Astrocyte (in vitro differentiated cells and primary cell): ENCODE measurements around the gene IL13. TPM values are rescaled to one million over a fixed set of nuclear protein-coding genes. Genes with fewer than 3 reads are reported as not detected.
"Not testable (repeated sequence)": the region's sequence is repeated elsewhere in the genome, so short reads cannot be mapped to it uniquely, and the experiment has no call there.

Experiments
- DNase-seq: peaks from one replicate; pipeline ENCODE4 v3.0.0-alpha.2; 2010; ENCODE audit warnings: low read depth
- FAIRE-seq: peaks from 2 replicates; lab custom pipeline; 2011; peaks lifted over from hg19 to GRCh38; lab: Jason Lieb, UNC
- H2AFZ ChIP-seq: 2 replicates; pipeline ENCODE4 v1.6.0; 2012; ENCODE audit warnings: low read depth, low read length, inconsistent platforms
- H3K27ac ChIP-seq: 2 replicates; pipeline ENCODE4 v1.5.1; 2011; ENCODE audit warnings: low read depth, low read length, inconsistent platforms
- H3K27me3 ChIP-seq: 2 replicates; pipeline ENCODE4 v1.6.0; 2011; ENCODE audit warnings: low read length, inconsistent platforms; ENCODE audit not compliant: insufficient read depth
- H3K36me3 ChIP-seq: 2 replicates; pipeline ENCODE4 v1.5.1; 2011; ENCODE audit warnings: low read length, inconsistent platforms; ENCODE audit not compliant: insufficient read depth
- H3K4me1 ChIP-seq: 2 replicates; pipeline ENCODE4 v1.5.1; 2011; ENCODE audit warnings: low read length, inconsistent platforms; ENCODE audit not compliant: insufficient read depth
- H3K4me2 ChIP-seq: 2 replicates; pipeline ENCODE4 v1.6.0; 2012; ENCODE audit warnings: low read length, inconsistent platforms
- H3K4me3 ChIP-seq: 2 replicates; pipeline ENCODE4 v1.5.1; 2011; ENCODE audit warnings: low read depth, mild to moderate bottlenecking, low read length, inconsistent platforms; ENCODE audit not compliant: insufficient read depth
- H3K79me2 ChIP-seq: 2 replicates; pipeline ENCODE4 v1.6.0; 2012; ENCODE audit warnings: mild to moderate bottlenecking, low read length, inconsistent platforms; ENCODE audit not compliant: insufficient read depth
- H3K9ac ChIP-seq: 2 replicates; pipeline ENCODE4 v1.6.0; 2012; ENCODE audit warnings: mild to moderate bottlenecking, low read length, inconsistent platforms
- H3K9me3 ChIP-seq: 2 replicates; pipeline ENCODE4 v1.5.1; 2012; ENCODE audit warnings: low read depth, mild to moderate bottlenecking, low read length, inconsistent platforms; ENCODE audit not compliant: insufficient read depth
- H4K20me1 ChIP-seq: 2 replicates; pipeline ENCODE4 v1.6.0; 2012; ENCODE audit warnings: low read length, inconsistent platforms; ENCODE audit not compliant: insufficient read depth
- H3K27ac Mint-ChIP-seq: one replicate; pipeline ENCODE4 v1.8.0; 2021; ENCODE audit warnings: mild to moderate bottlenecking, mixed read lengths; ENCODE audit not compliant: unreplicated experiment
- H3K27me3 Mint-ChIP-seq: one replicate; pipeline ENCODE4 v1.8.0; 2021; ENCODE audit warnings: low read depth, mixed read lengths; ENCODE audit not compliant: unreplicated experiment
- H3K36me3 Mint-ChIP-seq: one replicate; pipeline ENCODE4 v1.8.0; 2021; ENCODE audit warnings: low read depth, mixed read lengths; ENCODE audit not compliant: unreplicated experiment
- H3K4me1 Mint-ChIP-seq: one replicate; pipeline ENCODE4 v1.8.0; 2021; ENCODE audit warnings: low read depth, mixed read lengths; ENCODE audit not compliant: unreplicated experiment
- H3K4me3 Mint-ChIP-seq: one replicate; pipeline ENCODE4 v1.8.0; 2021; ENCODE audit warnings: mild to moderate bottlenecking, moderate library complexity, mixed read lengths; ENCODE audit not compliant: unreplicated experiment
- H3K9me3 Mint-ChIP-seq: one replicate; pipeline ENCODE4 v1.8.0; 2021; ENCODE audit warnings: mild to moderate bottlenecking, mixed read lengths; ENCODE audit not compliant: unreplicated experiment
- EZH2 ChIP-seq: IDR thresholded peaks from 2 replicates; pipeline ENCODE4 v1.6.1; 2012; ENCODE audit warnings: mild to moderate bottlenecking, low read length, inconsistent platforms; ENCODE audit not compliant: insufficient read depth
- total RNA-seq: library from RNA; stranded (reverse); gene quantifications from 2 replicates; pipeline ENCODE4 v1.2.1, GENCODE V29; 2021
- TF ChIP-seq, protein P1 (sequence below): IDR thresholded peaks from 2 replicates; pipeline ENCODE4 v1.5.1; 2011; ENCODE audit warnings: low read depth, mild to moderate bottlenecking, inconsistent platforms, low read length, moderate library complexity; ENCODE audit not compliant: insufficient read depth

IL13 gene
- total RNA-seq, 1 donor from 2014 or later: not detected

DNA sequence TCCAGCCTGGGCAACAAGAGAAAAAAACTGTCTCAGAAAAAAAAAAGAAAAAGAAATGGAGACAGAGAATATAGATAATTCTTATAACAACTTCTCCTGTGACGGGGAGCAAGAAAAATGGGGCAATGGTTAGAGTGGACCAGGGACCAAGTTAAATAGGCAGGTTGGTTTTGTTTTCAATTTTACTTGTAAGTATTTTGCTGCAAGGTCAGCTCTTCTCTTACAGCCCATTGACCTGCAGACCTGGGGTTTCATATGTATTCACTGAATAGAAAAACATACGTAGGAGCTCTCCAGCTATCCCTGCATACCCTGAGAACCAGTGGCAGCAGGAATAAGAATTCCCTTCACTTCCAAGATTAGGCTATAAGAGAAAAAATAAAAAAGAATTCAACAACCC, 29.2 kb upstream of the IL13 start:
- H3K4me3 ChIP-seq: no peak overlapping the region
- H3K4me2 ChIP-seq: no peak overlapping the region
- FAIRE-seq (no peak), DNase-seq (no peak)
- H3K27ac Mint-ChIP-seq: no peak overlapping the region
- H3K9ac ChIP-seq: no peak overlapping the region
- no peaks in the 10 kb centered on the region for H3K9me3 ChIP-seq
- peaks cover 2% of the 10 kb centered on the region for H3K36me3 ChIP-seq
- peaks cover 4% of the 10 kb centered on the region for H3K36me3 Mint-ChIP-seq
- no peaks in the 10 kb centered on the region for H3K79me2 ChIP-seq
- peaks cover 2% of the 10 kb centered on the region for H3K9me3 Mint-ChIP-seq
- H3K4me1 Mint-ChIP-seq: peaks cover 2% of the 10 kb centered on the region
- H2AFZ ChIP-seq: no peak overlapping the region
- H3K4me3 Mint-ChIP-seq: no peak overlapping the region
- no peaks in the 10 kb centered on the region for H3K27me3 ChIP-seq
- H3K27me3 Mint-ChIP-seq: no peaks in the 10 kb centered on the region
- TF ChIP-seq, protein P1, sequence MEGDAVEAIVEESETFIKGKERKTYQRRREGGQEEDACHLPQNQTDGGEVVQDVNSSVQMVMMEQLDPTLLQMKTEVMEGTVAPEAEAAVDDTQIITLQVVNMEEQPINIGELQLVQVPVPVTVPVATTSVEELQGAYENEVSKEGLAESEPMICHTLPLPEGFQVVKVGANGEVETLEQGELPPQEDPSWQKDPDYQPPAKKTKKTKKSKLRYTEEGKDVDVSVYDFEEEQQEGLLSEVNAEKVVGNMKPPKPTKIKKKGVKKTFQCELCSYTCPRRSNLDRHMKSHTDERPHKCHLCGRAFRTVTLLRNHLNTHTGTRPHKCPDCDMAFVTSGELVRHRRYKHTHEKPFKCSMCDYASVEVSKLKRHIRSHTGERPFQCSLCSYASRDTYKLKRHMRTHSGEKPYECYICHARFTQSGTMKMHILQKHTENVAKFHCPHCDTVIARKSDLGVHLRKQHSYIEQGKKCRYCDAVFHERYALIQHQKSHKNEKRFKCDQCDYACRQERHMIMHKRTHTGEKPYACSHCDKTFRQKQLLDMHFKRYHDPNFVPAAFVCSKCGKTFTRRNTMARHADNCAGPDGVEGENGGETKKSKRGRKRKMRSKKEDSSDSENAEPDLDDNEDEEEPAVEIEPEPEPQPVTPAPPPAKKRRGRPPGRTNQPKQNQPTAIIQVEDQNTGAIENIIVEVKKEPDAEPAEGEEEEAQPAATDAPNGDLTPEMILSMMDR: no peak
- no peak for TF ChIP-seq EZH2
- H3K27ac ChIP-seq: no peak overlapping the region
- H4K20me1 ChIP-seq: no peaks in the 10 kb centered on the region
- no peaks in the 10 kb centered on the region for H3K4me1 ChIP-seq

DNA sequence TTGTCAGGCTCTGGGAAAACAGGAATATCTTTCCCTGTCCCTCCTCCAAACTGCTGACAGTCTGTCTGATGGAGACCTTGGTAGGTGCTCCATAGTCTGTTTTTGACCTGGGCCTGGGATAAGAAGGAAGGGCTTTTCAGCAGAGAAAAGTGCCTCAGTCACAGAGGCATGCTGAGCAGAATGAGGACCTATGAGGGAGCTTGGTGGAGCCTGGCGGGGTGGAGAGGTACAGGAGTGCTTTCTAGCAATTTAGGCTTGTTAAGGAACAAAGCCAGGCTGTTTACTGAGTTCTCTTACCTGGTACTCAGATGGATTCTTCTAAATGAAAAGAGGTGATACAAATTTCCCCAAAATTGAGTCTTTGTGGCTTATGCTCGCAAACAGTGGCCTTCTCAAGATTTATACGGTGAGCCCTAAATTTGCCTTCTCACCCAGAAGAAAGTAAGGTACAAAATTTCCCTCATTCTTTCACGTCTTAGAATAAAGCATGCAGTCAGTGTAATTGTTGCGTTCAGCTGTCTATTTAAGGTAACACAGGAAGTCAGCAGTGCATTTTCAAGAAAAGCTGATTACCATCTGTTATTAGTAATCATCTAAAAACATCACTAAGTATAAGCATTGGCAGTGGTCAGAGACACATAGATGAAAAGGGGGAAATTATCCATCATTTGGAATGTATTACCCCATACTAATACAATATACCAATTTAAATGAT, 28.6 kb upstream of the IL13 start:
- no peak overlapping the region for H3K9ac ChIP-seq
- no peaks in the 10 kb centered on the region for H3K79me2 ChIP-seq
- no peaks in the 10 kb centered on the region for H3K27me3 ChIP-seq
- peaks cover 2% of the 10 kb centered on the region for H3K36me3 ChIP-seq
- H3K27ac ChIP-seq: no peak overlapping the region
- no peaks in the 10 kb centered on the region for H4K20me1 ChIP-seq
- no peak for FAIRE-seq
- no peak overlapping the region for H2AFZ ChIP-seq
- Mint-ChIP-seq H3K4me3 (no peak overlapping the region), H3K27me3 (no peaks in the 10 kb centered on the region), H3K36me3 (peaks cover 4% of the 10 kb centered on the region), H3K4me1 (peaks cover 2% of the 10 kb centered on the region), H3K27ac (no peak overlapping the region), H3K9me3 (peaks cover 2% of the 10 kb centered on the region)
- H3K4me2 ChIP-seq: no peak overlapping the region
- no peaks in the 10 kb centered on the region for H3K9me3 ChIP-seq
- no peaks in the 10 kb centered on the region for H3K4me1 ChIP-seq
- TF ChIP-seq, protein P1: no peak
- TF ChIP-seq EZH2: no peak
- no peak for DNase-seq
- no peak overlapping the region for H3K4me3 ChIP-seq

DNA sequence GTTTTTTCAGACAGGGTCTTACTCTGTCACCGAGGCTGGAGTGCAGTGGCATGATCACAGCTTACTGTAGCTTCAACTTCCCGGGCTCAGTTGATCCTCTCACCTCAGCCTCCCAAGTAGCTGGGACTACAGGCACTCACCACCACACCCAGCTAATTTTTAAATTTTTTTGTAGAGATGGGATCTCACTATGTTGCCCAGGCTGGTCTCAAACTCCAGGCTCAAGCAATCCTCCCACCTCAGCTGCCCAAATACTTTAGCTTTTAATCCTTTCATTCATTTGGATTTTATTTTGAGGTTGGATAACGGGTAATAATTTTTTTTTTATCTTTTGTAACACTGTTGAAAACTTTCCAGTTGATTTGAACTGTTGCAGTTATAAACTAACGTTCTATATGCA, 24.4 kb upstream of the IL13 start:
- H3K27me3 Mint-ChIP-seq, H3K4me1 Mint-ChIP-seq, FAIRE-seq, H3K27ac ChIP-seq, H3K9me3 Mint-ChIP-seq, H2AFZ ChIP-seq, H4K20me1 ChIP-seq, H3K4me3 ChIP-seq, H3K4me3 Mint-ChIP-seq, H3K27ac Mint-ChIP-seq, H3K9me3 ChIP-seq, DNase-seq, H3K36me3 ChIP-seq, H3K9ac ChIP-seq, H3K79me2 ChIP-seq, H3K27me3 ChIP-seq, H3K4me2 ChIP-seq, H3K4me1 ChIP-seq: not testable (repeated sequence)
- H3K36me3 Mint-ChIP-seq: peaks cover 11% of the 10 kb centered on the region
